Thoracic aorta (tissue), 2 donors: Measurements from ENCODE around the gene CLCN3. TPM values are rescaled to one million over a fixed set of nuclear protein-coding genes. Genes with fewer than 3 reads are reported as not detected.
"Not testable (repeated sequence)": the region's sequence is repeated elsewhere in the genome, so short reads cannot be mapped to it uniquely, and the experiment has no call there.

Experiments used
- ATAC-seq: fragments of 150-250 bp; one replicate; pipeline ENCODE4 v1.8.0; 2017; ENCODE audit warnings: low read depth; ENCODE audit not compliant: insufficient number of reproducible peaks, low FRiP score
- DNase-seq: peaks from one replicate; pipeline ENCODE4 v3.0.0-alpha.2; 2020; ENCODE audit warnings: low spot score
- H3K27ac ChIP-seq, 2 donors: fragments of 200-600 bp; sonication (generic); 1 replicate in 1 of 2; 2 replicates in 1 of 2; pipeline ENCODE4 v1.5.1; 2016; ENCODE audit warnings: mild to moderate bottlenecking in 2 of 2, moderate library complexity in 2 of 2
- H3K27me3 ChIP-seq: fragments of 200-600 bp; sonication (generic); replicated peaks from 2 replicates; pipeline ENCODE4 v1.6.0; 2016; ENCODE audit warnings: mild to moderate bottlenecking; ENCODE audit not compliant: insufficient read depth
- H3K36me3 ChIP-seq: fragments of 200-600 bp; sonication (generic); one replicate; pipeline ENCODE4 v1.5.1; 2016
- H3K4me1 ChIP-seq, 2 donors: fragments of 200-600 bp; sonication (generic); 1 replicate in 1 of 2; 2 replicates in 1 of 2; pipeline versions ENCODE4 v1.5.1 to v1.6.0; 2016; ENCODE audit warnings: low read depth in 2 of 2, mild to moderate bottlenecking in 1 of 2; ENCODE audit not compliant: control insufficient read depth in 1 of 2
- H3K4me3 ChIP-seq: fragments of 200-600 bp; sonication (generic); 2 replicates; pipeline ENCODE4 v1.5.1; 2016; ENCODE audit warnings: mild to moderate bottlenecking
- H3K9me3 ChIP-seq: fragments of 200-600 bp; sonication (generic); 2 replicates; pipeline ENCODE4 v1.5.1; 2016
- CTCF ChIP-seq: fragments of 200-600 bp; sonication (generic); IDR thresholded peaks from one replicate; pipeline ENCODE4 v1.5.1; 2019; ENCODE audit warnings: antibody characterized with exemption
- total RNA-seq, 2 donors: library from RNA; depleted of rRNA; stranded (reverse); fragments of >200 nt; gene quantifications; one replicate each; pipeline versions ENCODE4 v1.1.0 to v1.2.3, GENCODE V29; 2016

CLCN3 gene
- total RNA-seq, 2 donors from 2014 or later, result 13.0 to 20.0 TPM

DNA sequence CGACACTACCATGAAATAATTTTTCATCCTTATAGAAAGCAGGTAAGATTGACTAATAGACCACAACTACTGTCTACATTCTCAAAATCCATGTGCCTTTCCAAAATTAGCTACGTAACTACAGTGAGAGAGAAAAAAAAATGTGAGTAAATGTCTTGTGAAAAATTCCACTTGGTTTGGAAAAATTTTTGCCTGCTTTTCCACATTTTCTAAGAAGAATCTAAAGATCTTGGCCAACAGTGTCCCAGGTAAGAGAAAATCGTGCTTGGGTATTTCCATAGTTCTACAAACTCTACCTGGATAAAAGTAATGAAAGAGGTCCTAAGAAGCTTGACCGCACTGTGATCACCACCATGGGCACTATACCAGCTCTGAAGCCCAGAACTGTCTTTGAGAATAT, 1.4 kb upstream of the CLCN3 start:
- H3K4me3 ChIP-seq, result peak overlapping the region; percentile 97
- no peaks in the 10 kb centered on the region for H3K36me3 ChIP-seq
- ATAC-seq, result no peak
- H3K27me3 ChIP-seq, result no peaks in the 10 kb centered on the region
- H3K27ac ChIP-seq, result no peak overlapping the region
- no peak for TF ChIP-seq CTCF
- no peaks in the 10 kb centered on the region for H3K9me3 ChIP-seq
- DNase-seq, result no peak
- peaks cover 7 to 27% of the 10 kb centered on the region in 2 donors for H3K4me1 ChIP-seq

- peak overlapping the region; percentile 94 for H3K27ac ChIP-seq
- peak; percentile 51 for TF ChIP-seq CTCF
- H3K4me1 ChIP-seq, result peaks cover 7 to 27% of the 10 kb centered on the region in 2 donors
- ATAC-seq (no peak), DNase-seq (no peak)
- H3K36me3 ChIP-seq, result no peaks in the 10 kb centered on the region
- no peaks in the 10 kb centered on the region for H3K27me3 ChIP-seq
- H3K4me3 ChIP-seq, result peak overlapping the region; percentile 97
- no peaks in the 10 kb centered on the region for H3K9me3 ChIP-seq
Observed at GRCh38 chr4:169619518-169619957, 840 bp upstream of the CLCN3 start.

GRCh38 chr4:169620880-169621248, 486 bp downstream of the CLCN3 start:
- Histone ChIP-seq H3K27ac (peak overlapping the region; percentile 94), H3K4me1 (peaks cover 7 to 27% of the 10 kb centered on the region in 2 donors), H3K36me3 (no peaks in the 10 kb centered on the region), H3K4me3 (peak overlapping the region; percentile 97), H3K9me3 (no peaks in the 10 kb centered on the region), H3K27me3 (no peaks in the 10 kb centered on the region)
- no peak for DNase-seq
- no peak for TF ChIP-seq CTCF
- ATAC-seq, result peak; percentile 21

- Histone ChIP-seq H3K27ac (no peak overlapping the region), H3K27me3 (no peaks in the 10 kb centered on the region), H3K9me3 (no peaks in the 10 kb centered on the region), H3K4me3 (peak overlapping the region; percentile 97), H3K4me1 (peaks cover 7 to 27% of the 10 kb centered on the region in 2 donors), H3K36me3 (no peaks in the 10 kb centered on the region)
- ATAC-seq (no peak), DNase-seq (no peak)
- no peak for TF ChIP-seq CTCF
Observed at GRCh38 chr4:169621731-169622492, 1.5 kb downstream of the CLCN3 start.

- Histone ChIP-seq H3K4me3 (peak overlapping the region; percentile 97), H3K27me3 (no peaks in the 10 kb centered on the region), H3K9me3 (no peaks in the 10 kb centered on the region), H3K36me3 (no peaks in the 10 kb centered on the region), H3K27ac (no peak overlapping the region), H3K4me1 (peaks cover 7 to 27% of the 10 kb centered on the region in 2 donors)
- no peak for TF ChIP-seq CTCF
- ATAC-seq (no peak), DNase-seq (no peak)
Observed at GRCh38 chr4:169622566-169622965, 2.2 kb downstream of the CLCN3 start.

GRCh38 chr4:169624012-169624411, 3.6 kb downstream of the CLCN3 start:
- not testable (repeated sequence) for DNase-seq, H3K36me3 ChIP-seq, H3K9me3 ChIP-seq, H3K27me3 ChIP-seq, H3K4me3 ChIP-seq, ATAC-seq, H3K27ac ChIP-seq
- peaks cover 7 to 24% of the 10 kb centered on the region in 2 donors for H3K4me1 ChIP-seq
